MCF 10A (cell line): ENCODE results near the gene RBM7. TPM values are rescaled to one million over a fixed set of nuclear protein-coding genes. Genes with fewer than 3 reads are reported as not detected.

Experiments
- BruUV-seq: library from RNA; stranded (reverse); fragments of 400-500 nt; replicated peaks from 2 replicates; lab custom pipeline; 2021; lab: Mats Ljungman, UMichigan
- CTCF ChIA-PET: fragments of 300-600 bp; sonication (Branson Sonifier 250); formaldehyde crosslinking; extraction: SDS; loops from one replicate; lab custom pipeline; 2021; ENCODE audit warnings: antibody characterized with exemption, inconsistent platforms; lab: Yijun Ruan, JAX
- POLR2A ChIA-PET: fragments of 300-600, 350-650 bp; sonication (Branson Sonifier 250); formaldehyde crosslinking; extraction: SDS; loops from one replicate; lab custom pipeline; 2020; ENCODE audit warnings: antibody characterized with exemption, inconsistent platforms; lab: Yijun Ruan, JAX
- DNase-seq: peaks from one replicate; pipeline ENCODE4 v3.0.0-alpha.2; 2018; ENCODE audit not compliant: unreplicated experiment
- H3K27ac Mint-ChIP-seq: one replicate; pipeline ENCODE4 v1.8.0; 2022; ENCODE audit warnings: mild to moderate bottlenecking, low read depth, mixed read lengths; ENCODE audit not compliant: unreplicated experiment
- H3K27me3 Mint-ChIP-seq: one replicate; pipeline ENCODE4 v1.8.0; 2022; ENCODE audit warnings: mixed read lengths; ENCODE audit not compliant: insufficient read depth, unreplicated experiment
- H3K36me3 Mint-ChIP-seq: one replicate; pipeline ENCODE4 v1.8.0; 2022; ENCODE audit warnings: mild to moderate bottlenecking, moderate library complexity, mixed read lengths; ENCODE audit not compliant: insufficient read depth, unreplicated experiment
- H3K4me1 Mint-ChIP-seq: one replicate; pipeline ENCODE4 v1.8.0; 2022; ENCODE audit warnings: mixed read lengths; ENCODE audit not compliant: insufficient read depth, unreplicated experiment
- H3K4me3 Mint-ChIP-seq: one replicate; pipeline ENCODE4 v1.8.0; 2022; ENCODE audit warnings: mild to moderate bottlenecking, moderate library complexity, mixed read lengths; ENCODE audit not compliant: unreplicated experiment
- H3K9me3 Mint-ChIP-seq: one replicate; pipeline ENCODE4 v1.8.0; 2022; ENCODE audit warnings: mixed read lengths; ENCODE audit not compliant: unreplicated experiment
- CTCF ChIP-seq: fragments of 200-600 bp; IDR thresholded peaks from one replicate; pipeline ENCODE4 v1.8.0; 2022; ENCODE audit warnings: antibody characterized with exemption, mild to moderate bottlenecking; ENCODE audit not compliant: unreplicated experiment
- intact Hi-C: fragments of 100-400 bp; cut with micrococcal nuclease; formaldehyde crosslinking; loops from 2 replicates; pipeline ENCODE4 v1.14.1; 2022
- total RNA-seq: library from RNA; stranded (reverse); gene quantifications from 2 replicates; pipeline ENCODE4 v1.2.3, GENCODE V29; 2022

Gene RBM7
- total RNA-seq, 1 experiment from 2014 or later: 46.4 TPM

DNA sequence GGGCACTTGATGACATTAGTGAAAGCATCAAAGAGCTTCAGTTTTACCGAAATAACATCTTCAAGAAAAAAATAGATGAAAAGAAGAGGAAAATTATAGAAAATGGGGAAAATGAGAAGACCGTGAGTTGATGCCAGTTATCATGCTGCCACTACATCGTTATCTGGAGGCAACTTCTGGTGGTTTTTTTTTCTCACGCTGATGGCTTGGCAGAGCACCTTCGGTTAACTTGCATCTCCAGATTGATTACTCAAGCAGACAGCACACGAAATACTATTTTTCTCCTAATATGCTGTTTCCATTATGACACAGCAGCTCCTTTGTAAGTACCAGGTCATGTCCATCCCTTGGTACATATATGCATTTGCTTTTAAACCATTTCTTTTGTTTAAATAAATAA is 49.4 kb downstream of the RBM7 start:
- no peaks in the 10 kb centered on the region for H3K27me3 Mint-ChIP-seq
- H3K9me3 Mint-ChIP-seq: no peaks in the 10 kb centered on the region
- no peak for TF ChIP-seq CTCF
- no peak overlapping the region for H3K4me3 Mint-ChIP-seq
- no TSS peak for BruUV-seq
- intact Hi-C loops: no loop called here
- CTCF ChIA-PET: interaction anchor here (0.6 to 1.5 kb wide), 4 partner anchors 10 to 137 kb away, joined by 3 to 5 read pairs (median 3); no protein-coding TSS in a partner anchor
- peaks cover 21% of the 10 kb centered on the region for H3K4me1 Mint-ChIP-seq
- DNase-seq: no peak
- peak overlapping the region; percentile 20 for H3K27ac Mint-ChIP-seq
- POLR2A ChIA-PET: interaction anchor here (0.6 to 1.9 kb wide), 4 partner anchors 9 to 191 kb away, joined by 3 to 7 read pairs (median 3); partner anchors contain the start of gene REXO2
- peaks cover 43% of the 10 kb centered on the region for H3K36me3 Mint-ChIP-seq

GRCh38 chr11:114452399-114452798 is 51.9 kb downstream of the RBM7 start:
- intact Hi-C loops: no loop called here
- Mint-ChIP-seq H3K9me3 (no peaks in the 10 kb centered on the region), H3K27me3 (no peaks in the 10 kb centered on the region), H3K27ac (no peak overlapping the region), H3K4me3 (no peak overlapping the region), H3K4me1 (peaks cover 9% of the 10 kb centered on the region), H3K36me3 (peaks cover 18% of the 10 kb centered on the region)
- CTCF ChIA-PET: interaction anchor here (0.6 to 0.7 kb wide), 2 partner anchors 143 to 172 kb away, joined by 3 to 4 read pairs; no protein-coding TSS in a partner anchor
- BruUV-seq: no TSS peak
- no peak for DNase-seq
- POLR2A ChIA-PET: interaction anchor here (0.6 to 1.1 kb wide), 3 partner anchors 10 to 52 kb away, joined by 3 read pairs; partner anchors contain the start of genes C11orf71, RBM7 and REXO2
- TF ChIP-seq CTCF: no peak

Other genes starting within 250 kb of the RBM7 start
- gene NNMT, start 104.3 kb upstream of the RBM7 start, total RNA-seq: 429 and 638 TPM in 2 replicates
- 3.9 and 5.6 TPM in 2 replicates for gene C11orf71, start 155 bp upstream of the RBM7 start, total RNA-seq
- 125 and 126 TPM in 2 replicates for gene REXO2, start 38.8 kb downstream of the RBM7 start, total RNA-seq
- not detected in 2 replicates for gene NXPE1, start 159.2 kb downstream of the RBM7 start, total RNA-seq
- not detected in 2 replicates for gene NXPE4, start 195.1 kb downstream of the RBM7 start, total RNA-seq